ENCODE measurements around the gene ORAI2.

ORAI2 gene

DNA sequence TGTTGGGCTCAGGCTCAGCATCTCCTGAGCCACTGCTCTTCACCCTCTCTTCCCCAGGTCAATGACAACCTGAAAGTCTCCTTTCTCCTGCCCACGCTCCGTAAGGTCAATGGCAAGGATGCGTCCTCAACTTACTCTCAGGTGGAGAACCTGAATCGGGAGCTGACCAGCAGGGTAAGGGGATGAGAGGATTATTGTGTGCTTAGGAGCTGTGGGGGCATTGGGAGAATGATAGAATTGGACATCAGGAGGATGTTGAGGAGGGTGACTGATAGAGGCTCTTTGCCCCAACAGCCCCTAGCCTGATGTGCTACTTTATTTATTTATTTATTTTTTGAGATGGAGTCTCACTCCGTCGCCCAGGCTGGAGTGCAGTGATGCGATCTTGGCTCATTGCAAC is 32.7 kb downstream of the ORAI2 start:
- peak overlapping the region; percentile 93 for H3K4me3 ChIP-seq (ENCODE audit: insufficient read depth, low read depth, low read length, poor library complexity, severe bottlenecking)
- DNase-seq: no peak
- no peak overlapping the region for H3K27ac ChIP-seq (ENCODE audit: insufficient read depth, low read length, poor library complexity, severe bottlenecking)

DNA sequence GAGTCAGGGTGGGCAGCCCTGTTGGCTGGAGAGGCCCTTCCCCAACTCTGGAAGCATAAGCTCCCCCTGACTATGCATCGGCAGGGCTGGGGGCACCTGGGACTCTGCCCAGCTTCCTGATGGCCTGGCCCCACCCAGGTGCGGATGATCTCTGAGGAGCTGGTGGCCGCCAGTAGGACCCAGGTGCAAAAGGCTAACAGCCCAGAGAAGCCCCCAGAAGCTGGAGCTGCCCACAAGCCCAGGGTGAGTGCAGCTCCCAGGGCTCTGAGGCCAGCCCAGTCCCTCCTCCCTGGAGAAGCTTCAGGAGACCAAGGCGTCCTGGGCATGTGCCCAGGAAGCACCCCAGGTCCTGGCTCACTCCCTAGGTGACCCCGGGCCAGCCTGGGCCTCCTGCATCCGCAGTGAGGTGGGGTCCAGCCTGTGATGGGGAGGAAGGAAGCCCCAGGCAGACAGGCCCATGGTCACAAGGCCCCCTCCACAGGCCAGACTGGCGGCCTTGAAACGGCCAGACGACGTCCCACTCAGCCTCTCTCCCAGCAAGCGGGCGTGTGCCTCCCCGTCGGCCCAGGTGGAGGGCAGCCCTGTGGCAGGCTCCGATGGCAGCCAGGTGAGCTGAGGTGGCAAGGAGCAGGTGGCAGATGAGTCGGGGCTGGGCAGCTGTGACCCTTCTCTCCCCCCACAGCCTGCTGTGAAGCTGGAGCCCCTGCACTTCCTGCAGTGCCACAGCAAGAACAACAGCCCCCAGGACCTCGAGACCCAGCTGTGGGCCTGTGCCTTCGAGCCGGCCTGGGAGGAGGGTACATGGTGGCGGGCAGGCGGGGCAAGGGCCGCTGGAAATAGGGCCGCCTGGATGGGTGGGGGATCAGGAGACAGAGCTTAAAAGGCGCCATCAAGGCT is 34.5 kb downstream of the ORAI2 start:
- DNase-seq: no peak
- Histone ChIP-seq H3K4me1 (ENCODE audit: control insufficient read depth, insufficient read depth, low read length, poor library complexity, severe bottlenecking) (peaks cover 19% of the 10 kb centered on the region), H3K9me3 (ENCODE audit: control insufficient read depth, low read length) (no peaks in the 10 kb centered on the region), H3K36me3 (ENCODE audit: control insufficient read depth, insufficient read depth, low read length) (peaks cover 19% of the 10 kb centered on the region), H3K27ac (ENCODE audit: insufficient read depth, low read length, poor library complexity, severe bottlenecking) (no peak overlapping the region), H3K4me3 (ENCODE audit: insufficient read depth, low read depth, low read length, poor library complexity, severe bottlenecking) (no peak overlapping the region), H3K27me3 (replicated peaks; ENCODE audit: control insufficient read depth, insufficient read depth, low read length, poor library complexity, severe bottlenecking) (no peaks in the 10 kb centered on the region)

More for the DNA sequence above, 32.7 kb downstream of the ORAI2 start:
- peaks cover 11% of the 10 kb centered on the region for H3K36me3 ChIP-seq (ENCODE audit: control insufficient read depth, insufficient read depth, low read length)
- no peaks in the 10 kb centered on the region for H3K9me3 ChIP-seq (ENCODE audit: control insufficient read depth, low read length)
- peaks cover 19% of the 10 kb centered on the region for H3K4me1 ChIP-seq (ENCODE audit: control insufficient read depth, insufficient read depth, low read length, poor library complexity, severe bottlenecking)
- H3K27me3 ChIP-seq (replicated peaks; ENCODE audit: control insufficient read depth, insufficient read depth, low read length, poor library complexity, severe bottlenecking): no peaks in the 10 kb centered on the region

DNA sequence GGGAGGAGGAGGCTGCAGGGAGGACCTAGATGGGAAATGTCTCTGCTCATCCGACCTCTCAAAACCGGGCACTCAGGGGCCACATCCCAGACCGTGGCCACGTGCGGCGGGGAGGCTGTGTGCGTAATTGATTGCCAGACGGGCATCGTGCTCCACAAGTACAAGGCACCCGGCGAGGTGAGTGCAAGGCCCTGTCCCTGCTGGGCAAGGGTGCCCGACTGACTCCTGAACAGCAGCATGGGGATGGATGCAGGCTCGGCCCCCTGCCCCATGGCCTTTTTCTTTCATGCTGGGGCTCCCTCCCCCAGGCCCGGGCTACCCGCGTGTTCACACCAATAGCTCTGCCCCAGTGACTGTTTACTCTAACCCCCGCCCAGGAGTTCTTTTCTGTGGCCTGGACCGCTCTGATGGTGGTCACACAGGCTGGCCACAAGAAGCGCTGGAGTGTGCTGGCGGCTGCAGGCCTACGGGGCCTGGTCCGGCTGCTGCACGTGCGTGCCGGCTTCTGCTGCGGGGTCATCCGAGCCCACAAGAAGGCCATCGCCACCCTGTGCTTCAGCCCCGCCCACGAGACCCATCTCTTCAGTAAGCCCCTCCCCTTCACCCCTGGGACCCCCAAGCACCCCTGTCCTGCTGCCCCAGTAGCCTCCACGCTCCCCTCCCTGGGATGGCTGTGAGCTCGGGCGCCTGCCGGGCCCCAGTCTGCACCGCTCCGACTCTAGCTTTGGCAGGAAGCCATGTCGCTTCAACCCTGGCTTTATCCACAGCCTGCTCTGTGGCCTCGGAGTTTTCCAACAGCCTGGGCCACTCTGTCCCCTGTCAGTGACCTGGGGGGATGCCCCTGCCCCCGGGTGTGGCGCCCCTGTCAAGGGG is 35.3 kb downstream of the ORAI2 start:
- H3K27me3 ChIP-seq (replicated peaks; ENCODE audit: control insufficient read depth, insufficient read depth, low read length, poor library complexity, severe bottlenecking): no peaks in the 10 kb centered on the region
- peaks cover 26% of the 10 kb centered on the region for H3K36me3 ChIP-seq (ENCODE audit: control insufficient read depth, insufficient read depth, low read length)
- H3K4me3 ChIP-seq (ENCODE audit: insufficient read depth, low read depth, low read length, poor library complexity, severe bottlenecking): no peak overlapping the region
- no peaks in the 10 kb centered on the region for H3K9me3 ChIP-seq (ENCODE audit: control insufficient read depth, low read length)
- no peak overlapping the region for H3K27ac ChIP-seq (ENCODE audit: insufficient read depth, low read length, poor library complexity, severe bottlenecking)
- DNase-seq: no peak
- H3K4me1 ChIP-seq (ENCODE audit: control insufficient read depth, insufficient read depth, low read length, poor library complexity, severe bottlenecking): peaks cover 17% of the 10 kb centered on the region

DNA sequence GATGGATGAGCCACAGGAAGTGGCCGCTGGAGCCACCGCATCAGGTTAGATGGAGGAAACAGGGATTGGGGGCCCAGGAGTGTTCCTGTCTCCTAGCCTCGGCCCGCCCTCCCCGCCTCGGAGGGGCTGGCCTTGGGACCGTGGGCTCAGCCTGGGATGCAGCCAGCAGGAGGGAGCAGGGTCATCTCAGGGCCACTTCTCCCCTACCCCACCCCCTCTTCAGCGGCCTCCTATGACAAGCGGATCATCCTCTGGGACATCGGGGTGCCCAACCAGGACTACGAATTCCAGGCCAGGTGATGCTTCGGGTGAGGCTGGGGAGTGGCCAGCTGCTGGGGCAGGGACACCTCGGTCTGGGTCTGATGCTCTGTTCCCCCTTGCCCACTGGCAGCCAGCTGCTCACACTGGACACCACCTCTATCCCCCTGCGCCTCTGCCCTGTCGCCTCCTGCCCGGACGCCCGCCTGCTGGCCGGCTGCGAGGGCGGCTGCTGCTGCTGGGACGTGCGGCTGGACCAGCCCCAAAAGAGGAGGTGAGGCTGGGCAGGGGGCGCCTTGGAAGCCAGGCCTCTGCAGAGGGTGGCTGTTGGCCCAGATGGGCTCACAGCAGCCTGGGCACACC is 36.1 kb downstream of the ORAI2 start:
- DNase-seq: no peak
- no peak overlapping the region for H3K4me3 ChIP-seq (ENCODE audit: insufficient read depth, low read depth, low read length, poor library complexity, severe bottlenecking)
- peaks cover 10% of the 10 kb centered on the region for H3K4me1 ChIP-seq (ENCODE audit: control insufficient read depth, insufficient read depth, low read length, poor library complexity, severe bottlenecking)

DNA sequence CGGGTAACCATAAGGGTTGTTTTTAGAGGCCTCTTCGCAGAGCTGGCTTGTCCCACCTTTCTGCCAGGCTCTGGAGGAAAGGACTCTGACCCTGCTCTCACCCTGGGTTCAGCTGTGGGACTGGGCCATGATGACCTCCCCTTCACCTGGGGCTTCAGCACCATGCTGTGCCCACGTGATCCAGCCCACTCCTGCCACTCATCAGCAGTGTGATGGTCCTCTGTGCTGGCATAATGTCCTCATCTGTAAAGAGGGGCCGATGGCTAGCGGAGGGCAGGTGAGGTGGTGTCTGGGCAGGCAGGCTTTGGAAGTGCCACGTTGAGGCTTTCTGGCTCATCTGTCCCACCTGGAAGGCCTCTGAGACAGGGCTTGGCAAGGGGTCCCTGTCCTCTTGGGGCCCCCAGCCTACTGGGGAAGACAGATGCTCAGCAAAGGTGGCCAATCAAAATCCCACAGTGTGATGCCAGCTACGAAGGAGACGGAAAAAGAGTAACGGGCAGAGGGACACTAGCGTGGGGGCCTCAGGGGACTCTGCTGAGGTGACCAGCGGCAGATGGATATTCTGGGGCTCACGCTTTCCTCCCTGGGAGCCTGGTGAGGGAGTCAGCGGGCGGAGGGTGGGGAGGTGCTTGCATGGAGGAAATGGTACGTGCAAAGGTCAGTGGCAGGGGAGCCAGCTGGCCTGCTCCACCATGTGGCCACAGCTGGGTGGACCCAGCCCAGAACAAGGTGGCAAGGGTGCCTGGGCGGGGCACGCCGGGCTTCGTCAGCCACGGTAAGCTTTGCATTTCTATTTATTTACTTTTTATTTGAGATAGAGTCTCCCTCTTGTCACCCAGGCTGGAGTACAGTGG is 36.8 kb downstream of the ORAI2 start:
- Histone ChIP-seq H3K4me1 (ENCODE audit: control insufficient read depth, insufficient read depth, low read length, poor library complexity, severe bottlenecking) (peaks cover 9% of the 10 kb centered on the region), H3K4me3 (ENCODE audit: insufficient read depth, low read depth, low read length, poor library complexity, severe bottlenecking) (no peak overlapping the region), H3K27ac (ENCODE audit: insufficient read depth, low read length, poor library complexity, severe bottlenecking) (no peak overlapping the region), H3K27me3 (replicated peaks; ENCODE audit: control insufficient read depth, insufficient read depth, low read length, poor library complexity, severe bottlenecking) (no peaks in the 10 kb centered on the region), H3K9me3 (ENCODE audit: control insufficient read depth, low read length) (no peaks in the 10 kb centered on the region), H3K36me3 (ENCODE audit: control insufficient read depth, insufficient read depth, low read length) (peaks cover 26% of the 10 kb centered on the region)
- no peak for DNase-seq

More for the DNA sequence above, 36.1 kb downstream of the ORAI2 start:
- Histone ChIP-seq H3K9me3 (ENCODE audit: control insufficient read depth, low read length) (no peaks in the 10 kb centered on the region), H3K27me3 (replicated peaks; ENCODE audit: control insufficient read depth, insufficient read depth, low read length, poor library complexity, severe bottlenecking) (no peaks in the 10 kb centered on the region), H3K36me3 (ENCODE audit: control insufficient read depth, insufficient read depth, low read length) (peaks cover 26% of the 10 kb centered on the region), H3K27ac (ENCODE audit: insufficient read depth, low read length, poor library complexity, severe bottlenecking) (no peak overlapping the region)

DNA sequence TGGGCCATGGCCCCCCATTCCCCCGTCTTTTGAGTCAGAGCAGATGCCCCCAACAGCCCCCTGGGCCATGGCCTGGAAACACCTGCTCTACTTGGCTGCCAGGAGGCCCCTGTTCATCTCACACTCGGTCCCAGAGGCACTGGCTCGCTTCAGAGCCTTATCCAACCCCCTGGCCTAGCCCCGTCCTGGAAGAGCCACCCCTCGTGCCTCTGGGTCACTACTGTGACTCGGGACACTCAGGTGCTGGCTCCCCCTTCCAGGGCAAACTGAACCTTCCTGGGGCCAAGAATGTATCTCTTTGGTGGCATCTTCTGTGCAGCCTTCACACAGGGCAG is 38.4 kb downstream of the ORAI2 start:
- H3K4me1 ChIP-seq (ENCODE audit: control insufficient read depth, insufficient read depth, low read length, poor library complexity, severe bottlenecking): no peaks in the 10 kb centered on the region
- H3K27ac ChIP-seq (ENCODE audit: insufficient read depth, low read length, poor library complexity, severe bottlenecking): no peak overlapping the region
- peaks cover 26% of the 10 kb centered on the region for H3K36me3 ChIP-seq (ENCODE audit: control insufficient read depth, insufficient read depth, low read length)
- H3K9me3 ChIP-seq (ENCODE audit: control insufficient read depth, low read length): no peaks in the 10 kb centered on the region
- no peak for DNase-seq
- H3K4me3 ChIP-seq (ENCODE audit: insufficient read depth, low read depth, low read length, poor library complexity, severe bottlenecking): no peak overlapping the region
- no peaks in the 10 kb centered on the region for H3K27me3 ChIP-seq (replicated peaks; ENCODE audit: control insufficient read depth, insufficient read depth, low read length, poor library complexity, severe bottlenecking)

DNA sequence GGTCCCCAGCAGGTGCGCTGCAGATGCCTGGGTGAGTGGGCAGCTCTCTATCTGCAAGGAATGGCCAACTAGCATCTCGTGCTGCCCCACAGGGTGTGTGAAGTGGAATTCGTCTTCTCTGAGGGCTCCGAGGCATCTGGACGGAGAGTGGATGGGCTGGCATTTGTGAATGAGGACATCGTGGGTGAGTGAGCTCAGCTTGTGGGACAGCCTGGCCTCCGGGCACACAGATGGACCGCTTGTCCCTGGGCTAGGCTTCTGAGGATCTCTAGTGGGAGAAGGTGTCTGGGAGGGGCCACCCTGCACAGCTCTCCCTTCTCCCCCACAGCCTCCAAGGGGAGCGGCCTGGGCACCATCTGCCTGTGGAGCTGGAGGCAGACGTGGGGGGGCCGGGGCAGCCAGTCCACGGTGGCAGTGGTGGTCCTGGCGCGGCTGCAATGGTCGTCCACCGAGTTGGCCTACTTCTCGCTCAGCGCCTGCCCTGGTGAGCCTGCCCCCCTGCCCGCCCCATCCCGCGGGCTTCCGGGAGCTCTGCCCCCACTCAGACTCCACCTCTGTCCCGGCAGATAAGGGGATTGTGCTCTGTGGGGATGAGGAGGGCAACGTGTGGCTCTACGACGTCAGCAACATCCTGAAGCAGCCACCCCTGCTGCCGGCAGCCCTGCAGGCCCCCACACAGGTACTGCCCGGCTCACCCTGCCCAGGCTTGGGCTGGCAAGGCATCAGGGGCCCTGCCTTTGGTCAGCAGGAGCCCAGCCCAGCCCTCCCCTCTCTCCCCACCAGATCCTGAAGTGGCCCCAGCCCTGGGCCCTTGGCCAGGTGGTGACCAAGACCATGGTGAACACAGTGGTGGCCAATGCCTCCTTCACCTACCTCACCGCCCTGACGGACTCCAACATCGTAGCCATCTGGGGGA is 39.0 kb downstream of the ORAI2 start:
- no peak overlapping the region for H3K27ac ChIP-seq (ENCODE audit: insufficient read depth, low read length, poor library complexity, severe bottlenecking)
- H3K36me3 ChIP-seq (ENCODE audit: control insufficient read depth, insufficient read depth, low read length): peaks cover 26% of the 10 kb centered on the region
- H3K9me3 ChIP-seq (ENCODE audit: control insufficient read depth, low read length): no peaks in the 10 kb centered on the region
- no peak overlapping the region for H3K4me3 ChIP-seq (ENCODE audit: insufficient read depth, low read depth, low read length, poor library complexity, severe bottlenecking)
- H3K4me1 ChIP-seq (ENCODE audit: control insufficient read depth, insufficient read depth, low read length, poor library complexity, severe bottlenecking): no peaks in the 10 kb centered on the region
- no peak for DNase-seq
- no peaks in the 10 kb centered on the region for H3K27me3 ChIP-seq (replicated peaks; ENCODE audit: control insufficient read depth, insufficient read depth, low read length, poor library complexity, severe bottlenecking)

DNA sequence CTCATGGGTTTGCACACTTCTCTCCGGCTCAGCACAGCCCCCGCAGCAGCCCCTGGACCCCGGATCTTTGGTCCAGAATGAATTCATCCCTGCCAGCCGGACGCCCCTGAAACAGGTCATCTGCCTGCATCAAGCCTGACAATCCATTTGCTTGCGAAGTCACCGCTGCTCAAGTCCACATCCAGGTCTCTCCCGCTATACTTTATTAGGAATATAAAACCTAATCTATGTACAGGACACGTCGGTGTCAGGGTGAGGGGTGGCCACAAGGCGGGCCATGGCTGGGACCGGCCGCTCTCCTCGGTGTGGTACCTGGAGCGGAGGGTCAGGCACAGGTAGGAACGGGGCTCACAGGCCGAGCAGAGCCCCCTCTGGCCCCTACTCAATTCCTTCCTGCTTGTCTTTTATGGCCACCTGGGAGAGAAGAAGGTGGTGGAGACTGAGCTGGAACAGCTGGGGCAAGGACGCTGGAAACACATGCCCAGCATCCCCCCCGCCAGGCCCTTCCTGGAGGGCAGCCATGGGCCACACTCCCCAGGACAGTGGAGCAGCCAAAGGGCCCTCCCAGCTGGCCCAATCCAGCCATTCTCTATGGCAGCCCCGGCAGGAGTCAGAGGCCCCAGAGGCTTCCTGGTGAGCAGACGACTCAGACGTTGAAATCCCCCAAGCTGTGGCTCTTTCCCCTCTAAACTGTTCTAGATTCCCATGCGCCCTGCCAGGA is 40.1 kb downstream of the ORAI2 start:
- Histone ChIP-seq H3K4me3 (ENCODE audit: insufficient read depth, low read depth, low read length, poor library complexity, severe bottlenecking) (no peak overlapping the region), H3K27ac (ENCODE audit: insufficient read depth, low read length, poor library complexity, severe bottlenecking) (no peak overlapping the region)
- no peak for DNase-seq

More for the DNA sequence above, 40.1 kb downstream of the ORAI2 start:
- H3K36me3 ChIP-seq (ENCODE audit: control insufficient read depth, insufficient read depth, low read length): peaks cover 21% of the 10 kb centered on the region
- H3K27me3 ChIP-seq (replicated peaks; ENCODE audit: control insufficient read depth, insufficient read depth, low read length, poor library complexity, severe bottlenecking): no peaks in the 10 kb centered on the region
- no peaks in the 10 kb centered on the region for H3K9me3 ChIP-seq (ENCODE audit: control insufficient read depth, low read length)
- no peaks in the 10 kb centered on the region for H3K4me1 ChIP-seq (ENCODE audit: control insufficient read depth, insufficient read depth, low read length, poor library complexity, severe bottlenecking)

All from effector memory CD4-positive, alpha-beta T cell (primary cell).